ENCODE data around the gene SCFD2. TPM values are rescaled to one million over a fixed set of nuclear protein-coding genes. Genes with fewer than 3 reads are reported as not detected.

The SCFD2 gene
- total and polyA plus RNA-seq, 2 donors (not counting 3 experiments of a cell fraction or from before 2014, with no cell fraction given) = 12.3 to 22.8 TPM

- no peak for TF ChIP-seq GATA2 (IDR thresholded peaks at IDR 0.05; ENCODE audit: insufficient read depth, insufficient read length, low read depth, low read length)
- no peak for TF ChIP-seq JUN (IDR thresholded peaks at IDR 0.05; ENCODE audit: borderline replicate concordance, insufficient read depth, insufficient read length, low read depth)
- TF ChIP-seq, protein P1, sequence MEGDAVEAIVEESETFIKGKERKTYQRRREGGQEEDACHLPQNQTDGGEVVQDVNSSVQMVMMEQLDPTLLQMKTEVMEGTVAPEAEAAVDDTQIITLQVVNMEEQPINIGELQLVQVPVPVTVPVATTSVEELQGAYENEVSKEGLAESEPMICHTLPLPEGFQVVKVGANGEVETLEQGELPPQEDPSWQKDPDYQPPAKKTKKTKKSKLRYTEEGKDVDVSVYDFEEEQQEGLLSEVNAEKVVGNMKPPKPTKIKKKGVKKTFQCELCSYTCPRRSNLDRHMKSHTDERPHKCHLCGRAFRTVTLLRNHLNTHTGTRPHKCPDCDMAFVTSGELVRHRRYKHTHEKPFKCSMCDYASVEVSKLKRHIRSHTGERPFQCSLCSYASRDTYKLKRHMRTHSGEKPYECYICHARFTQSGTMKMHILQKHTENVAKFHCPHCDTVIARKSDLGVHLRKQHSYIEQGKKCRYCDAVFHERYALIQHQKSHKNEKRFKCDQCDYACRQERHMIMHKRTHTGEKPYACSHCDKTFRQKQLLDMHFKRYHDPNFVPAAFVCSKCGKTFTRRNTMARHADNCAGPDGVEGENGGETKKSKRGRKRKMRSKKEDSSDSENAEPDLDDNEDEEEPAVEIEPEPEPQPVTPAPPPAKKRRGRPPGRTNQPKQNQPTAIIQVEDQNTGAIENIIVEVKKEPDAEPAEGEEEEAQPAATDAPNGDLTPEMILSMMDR (IDR thresholded peaks at IDR 0.05; ENCODE audit: extremely low read depth in 1 of 2, insufficient read depth in 1 of 2, low read depth in 1 of 2, low read length in 2 of 2) = no peak
- TF ChIP-seq, protein P2, sequence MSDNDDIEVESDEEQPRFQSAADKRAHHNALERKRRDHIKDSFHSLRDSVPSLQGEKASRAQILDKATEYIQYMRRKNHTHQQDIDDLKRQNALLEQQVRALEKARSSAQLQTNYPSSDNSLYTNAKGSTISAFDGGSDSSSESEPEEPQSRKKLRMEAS (IDR thresholded peaks at IDR 0.05; ENCODE audit: insufficient read depth, insufficient read length) = no peak
- TF ChIP-seq POLR2AphosphoS5 (IDR thresholded peaks at IDR 0.05; ENCODE audit: insufficient read depth, low read depth, low read length) = no peak
- no peak for TF ChIP-seq FOS (IDR thresholded peaks at IDR 0.05; ENCODE audit: borderline replicate concordance, insufficient read depth, low read length)
- TF ChIP-seq MYC (IDR thresholded peaks at IDR 0.05; ENCODE audit: low read depth, low read length) = no peak
- no peak for TF ChIP-seq POLR2A (IDR thresholded peaks at IDR 0.05; ENCODE audit: low read depth, low read length)
- TF ChIP-seq EZH2 (IDR thresholded peaks at IDR 0.05; ENCODE audit: borderline replicate concordance, low read depth, low read length, severe bottlenecking) = no peak
- Histone ChIP-seq H4K20me1 (replicated peaks; ENCODE audit: control insufficient read depth, extremely low read depth, insufficient read depth, low read length) (no peaks in the 10 kb centered on the region), H3K4me1 (ENCODE audit: control insufficient read depth, extremely low read depth, insufficient read depth, low read length) (no peaks in the 10 kb centered on the region), H3K9me1 (replicated peaks; ENCODE audit: control insufficient read depth, extremely low read depth, insufficient read depth, low read length) (no peaks in the 10 kb centered on the region), H3K9ac (replicated peaks; ENCODE audit: extremely low read depth, insufficient read depth, low read length) (no peak overlapping the region), H3K36me3 (ENCODE audit: control insufficient read depth in 2 of 2, extremely low read depth in 1 of 2, insufficient read depth in 2 of 2, low read length in 2 of 2) (no peaks in the 10 kb centered on the region), H3K4me2 (ENCODE audit: insufficient read depth, low read length) (no peak overlapping the region), H3K9me3 (replicated peaks; ENCODE audit: control insufficient read depth, insufficient read depth, low read length) (no peaks in the 10 kb centered on the region), H3K27me3 (ENCODE audit: control insufficient read depth in 2 of 2, insufficient read depth in 2 of 2, low read length in 2 of 2) (peaks cover 0 to 7% of the 10 kb centered on the region in 2 experiments), H3K27ac (ENCODE audit: insufficient read depth, low read depth, low read length) (no peak overlapping the region), H3K4me3 (replicated peaks in 1 of 3; ENCODE audit: insufficient read depth in 1 of 3, low read depth in 1 of 3, low read length in 3 of 3) (no peak overlapping the region), H2AFZ (ENCODE audit: low read depth, low read length) (no peak overlapping the region), H3K79me2 (ENCODE audit: control insufficient read depth, insufficient read depth, low read length) (no peaks in the 10 kb centered on the region)
- CTCF ChIA-PET = interaction anchor here (1.9 kb wide), 1 partner anchor 16 kb away, joined by 7 read pairs; no protein-coding TSS in a partner anchor
- BruUV-seq (replicated peaks) = no TSS peak
- dilution Hi-C loops (cut with MboI; ENCODE audit: extremely low pct_ligation_motif_present, low sequenced_read_pairs) (no loop called here), intact Hi-C loops (cut with micrococcal nuclease) (no loop called here)
- no peak for FAIRE-seq
- POLR2A ChIA-PET = no interaction called here
- no peak for DNase-seq (ENCODE audit: low read depth, low spot score)
Observed at GRCh38 chr4:52848254-52848653, 517.6 kb downstream of the SCFD2 start.
